IPS-NIHi7 (cell line): Measurements from ENCODE around the gene MYH8.

Experiments used
- DNase-seq: peaks from one replicate; pipeline ENCODE4 v3.0.0; 2012; ENCODE audit warnings: mixed read lengths; ENCODE audit errors: extremely low spot score

Gene MYH8

GRCh38 chr17:10380631-10381408 is 40.9 kb downstream of the MYH8 start:
- DNase-seq = no peak

- no peak for DNase-seq
Observed at GRCh38 chr17:10372906-10373305, 48.8 kb downstream of the MYH8 start, which contains the start of gene MYH13. MYH13 (minus strand) TSS chr17:10373006; CDS start chr17:10364530, 8,476 bp downstream.

GRCh38 chr17:10370016-10370608 is 51.6 kb downstream of the MYH8 start:
- DNase-seq = no peak

GRCh38 chr17:10369239-10369638 is 52.5 kb downstream of the MYH8 start:
- no peak for DNase-seq

GRCh38 chr17:10368561-10368960 is 53.2 kb downstream of the MYH8 start:
- no peak for DNase-seq

- DNase-seq = no peak
Observed at GRCh38 chr17:10360578-10360977, 61.2 kb downstream of the MYH8 start.

GRCh38 chr17:10357768-10358167 is 64.0 kb downstream of the MYH8 start:
- DNase-seq = peak; percentile 90

- no peak for DNase-seq
Observed at GRCh38 chr17:10354651-10355050, 67.1 kb downstream of the MYH8 start.

GRCh38 chr17:10352893-10353292 is 68.9 kb downstream of the MYH8 start:
- no peak for DNase-seq

- DNase-seq = peak; percentile 70
Observed at GRCh38 chr17:10349403-10349802, 72.3 kb downstream of the MYH8 start.

GRCh38 chr17:10344816-10345215 is 76.9 kb downstream of the MYH8 start:
- no peak for DNase-seq
